GM21576 (cell line): ENCODE data around the gene ACYP2.
"Not testable (repeated sequence)": the region's sequence is repeated elsewhere in the genome, so short reads cannot be mapped to it uniquely, and the experiment has no call there.

Experiments used
- ATAC-seq: cut with Tn5 transposase; IDR thresholded peaks from one replicate; pipeline ENCODE4 v1.9.1; 2021; ENCODE audit warnings: mild to moderate bottlenecking, moderate library complexity; ENCODE audit not compliant: unreplicated experiment

Gene ACYP2

GRCh38 chr2:54308186-54308585, 192.8 kb downstream of the ACYP2 start:
- ATAC-seq = no peak

GRCh38 chr2:54308782-54309181, 193.4 kb downstream of the ACYP2 start:
- ATAC-seq = no peak

GRCh38 chr2:54310311-54310710, 194.9 kb downstream of the ACYP2 start:
- no peak for ATAC-seq

GRCh38 chr2:54310961-54311360, 195.5 kb downstream of the ACYP2 start:
- no peak for ATAC-seq

- no peak for ATAC-seq
Measured at GRCh38 chr2:54313147-54313546, 197.7 kb downstream of the ACYP2 start.

DNA sequence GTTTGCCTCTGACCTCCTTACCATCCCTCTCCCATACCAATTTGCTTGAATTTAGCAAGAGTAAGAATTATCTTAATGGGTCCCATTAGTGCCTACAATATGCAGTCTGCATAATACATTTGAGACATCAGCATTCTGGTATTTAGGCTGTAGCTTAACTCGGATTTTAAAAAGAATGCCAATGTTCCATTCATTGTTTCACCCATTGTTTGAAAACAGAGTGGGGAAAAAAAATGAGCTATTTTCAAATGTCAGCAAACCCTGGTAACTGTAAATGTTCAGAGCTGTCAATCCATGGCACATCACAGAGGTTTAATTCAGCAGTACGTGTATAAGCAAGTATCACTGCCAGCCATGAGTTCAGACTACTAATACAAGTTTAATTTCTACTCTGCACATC, 202.6 kb downstream of the ACYP2 start:
- ATAC-seq = no peak

GRCh38 chr2:54318821-54319220, 203.4 kb downstream of the ACYP2 start:
- no peak for ATAC-seq

DNA sequence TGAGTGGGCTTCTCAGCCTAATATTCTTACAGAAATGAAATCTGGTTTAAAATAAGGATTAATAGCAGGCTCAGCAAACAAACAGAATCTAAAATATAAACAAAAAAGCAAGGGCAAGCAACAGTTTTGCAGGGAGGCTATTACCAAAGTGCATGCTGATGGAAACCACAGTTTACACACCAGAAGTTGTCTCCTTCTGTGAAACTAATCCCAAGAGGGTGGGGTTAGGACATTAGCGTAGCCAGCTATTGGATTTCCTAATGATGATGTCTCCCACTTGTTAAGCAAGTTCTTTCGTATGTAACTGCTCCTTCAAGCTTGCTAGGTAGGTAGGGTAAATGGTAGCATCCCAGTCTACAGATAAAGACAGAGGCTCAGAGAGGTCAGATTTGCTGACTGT, 205.6 kb downstream of the ACYP2 start:
- no peak for ATAC-seq

DNA sequence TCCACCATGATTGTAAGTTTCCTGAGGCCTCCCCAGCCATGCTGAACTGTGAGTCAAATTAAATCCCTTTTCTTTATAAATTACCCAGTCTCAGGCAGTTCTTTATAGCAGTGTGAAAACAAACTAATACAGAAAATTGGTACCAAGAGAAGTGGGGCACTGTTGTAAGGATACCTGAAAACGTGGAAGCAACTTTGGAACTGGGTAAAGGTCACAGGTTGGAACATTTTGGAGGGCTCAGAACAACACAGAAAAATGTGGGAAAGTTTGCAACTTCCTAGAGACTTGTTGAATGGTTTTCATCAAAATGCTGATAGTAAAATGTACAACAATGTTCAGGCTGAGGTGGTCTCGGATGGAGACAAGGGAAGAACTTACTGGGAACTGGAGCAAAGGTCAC, 209.1 kb downstream of the ACYP2 start:
- not testable (repeated sequence) for ATAC-seq

DNA sequence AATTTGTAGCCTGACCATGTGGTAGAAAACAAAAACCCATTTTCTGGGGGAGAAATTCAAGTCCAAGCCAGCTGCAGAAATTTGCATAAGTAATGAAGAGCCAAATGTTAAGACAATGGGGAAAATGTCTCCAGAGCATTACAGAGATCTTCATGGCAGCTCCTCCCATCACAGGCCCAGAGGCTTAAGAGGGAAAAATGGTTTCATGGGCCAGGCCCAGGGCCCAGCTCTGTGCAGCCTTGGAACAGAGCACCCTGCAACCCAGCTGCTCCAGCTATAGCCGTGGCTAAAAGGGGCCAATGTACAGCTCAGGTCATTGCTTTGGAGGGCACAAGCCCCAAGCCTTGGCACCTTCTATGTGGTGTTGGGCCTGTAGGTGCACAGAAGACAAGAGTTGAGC, 209.7 kb downstream of the ACYP2 start:
- no peak for ATAC-seq

DNA sequence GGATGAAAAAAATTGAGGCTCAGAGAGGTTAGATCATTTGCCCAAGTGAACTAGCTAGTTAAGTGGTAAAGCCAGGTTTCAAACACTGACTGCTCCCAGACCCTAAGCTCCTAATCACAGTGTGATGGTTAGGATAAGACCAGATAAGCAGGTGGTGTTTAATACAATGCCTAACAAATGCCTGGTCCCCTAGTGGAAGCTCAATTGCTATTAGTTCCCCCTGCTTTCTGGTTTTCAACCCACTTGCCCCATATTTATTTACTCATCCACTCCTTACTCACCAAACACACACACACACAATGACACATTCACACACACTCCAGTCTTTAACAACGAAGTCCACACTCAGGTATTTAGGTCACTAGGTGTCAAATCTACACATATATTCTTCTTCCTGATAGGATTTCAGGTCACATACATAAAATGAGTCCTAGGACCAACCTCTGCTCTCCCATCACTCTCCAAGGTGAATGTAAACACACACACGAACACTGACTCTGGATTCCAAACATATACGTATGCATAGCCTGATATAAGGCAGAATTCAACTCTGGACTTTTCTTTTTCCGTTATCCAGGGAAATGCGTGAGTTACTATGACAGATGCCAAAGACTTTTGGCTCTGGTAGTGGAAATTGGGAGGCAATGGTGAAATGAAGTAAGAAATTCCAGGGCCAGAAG, 214.2 kb downstream of the ACYP2 start:
- ATAC-seq = no peak

- ATAC-seq = peak; percentile 98
Measured at GRCh38 chr2:54330162-54330925, 214.9 kb downstream of the ACYP2 start.

DNA sequence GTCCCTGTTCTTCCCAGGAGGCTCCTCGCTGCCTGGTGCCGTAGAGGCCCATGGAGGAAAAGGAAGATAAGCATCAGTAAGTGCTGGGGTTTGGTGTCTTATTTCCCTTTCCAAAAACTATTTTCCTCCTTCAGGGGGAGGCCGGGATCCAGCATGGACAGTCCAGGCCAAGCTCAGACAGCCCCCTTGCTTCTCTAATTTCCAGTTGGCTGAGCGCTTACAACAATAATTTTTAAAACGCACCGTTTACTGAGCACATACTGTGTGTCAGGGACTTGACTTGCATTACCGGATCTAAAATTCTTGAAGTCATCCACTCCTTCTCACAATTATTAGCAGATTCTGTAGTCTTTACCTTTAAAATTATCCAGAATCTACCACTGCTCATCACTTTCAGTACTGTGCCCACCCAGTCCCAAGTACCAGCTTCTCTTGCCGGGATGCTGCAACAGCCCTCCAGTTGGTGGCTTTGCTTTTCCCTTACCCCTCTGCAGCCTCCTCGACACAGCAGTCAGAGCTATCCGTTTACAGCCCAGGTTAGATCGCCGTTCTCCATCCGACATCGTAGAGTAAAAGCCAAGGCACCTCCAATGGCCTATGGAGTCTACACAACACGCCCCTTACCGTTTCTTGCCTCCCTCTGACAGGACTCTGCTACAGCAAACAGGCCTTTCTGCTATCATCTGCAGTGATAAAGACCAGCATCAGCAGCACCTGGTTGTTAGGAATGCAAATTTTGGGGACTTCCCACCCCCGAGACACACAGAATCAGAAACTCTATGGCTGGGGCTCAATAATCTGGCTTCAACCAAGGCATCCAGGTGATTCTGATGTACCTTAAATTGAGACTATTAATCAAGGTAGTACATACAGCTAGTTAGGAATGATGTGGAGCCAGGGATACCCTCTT, 215.8 kb downstream of the ACYP2 start:
- peak; percentile 14 for ATAC-seq

- ATAC-seq = no peak
Measured at GRCh38 chr2:54332386-54332785, 217.0 kb downstream of the ACYP2 start.

GRCh38 chr2:54336136-54336976, 220.9 kb downstream of the ACYP2 start:
- no peak for ATAC-seq

DNA sequence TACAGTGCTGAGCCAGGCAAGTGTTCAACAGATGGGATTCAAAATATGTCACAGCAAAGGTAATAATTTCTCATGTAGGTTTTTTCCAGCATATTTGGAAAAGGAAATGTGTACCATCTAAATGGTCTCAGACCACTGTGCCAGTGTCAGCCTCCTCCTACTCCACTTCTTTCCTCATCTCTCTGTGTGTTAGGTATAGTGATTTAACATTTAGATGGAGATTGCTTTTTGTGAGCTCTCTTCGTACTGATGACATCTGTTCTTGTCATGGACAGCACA, 221.5 kb downstream of the ACYP2 start:
- no peak for ATAC-seq

GRCh38 chr2:54341656-54342055, 226.2 kb downstream of the ACYP2 start:
- ATAC-seq = no peak

DNA sequence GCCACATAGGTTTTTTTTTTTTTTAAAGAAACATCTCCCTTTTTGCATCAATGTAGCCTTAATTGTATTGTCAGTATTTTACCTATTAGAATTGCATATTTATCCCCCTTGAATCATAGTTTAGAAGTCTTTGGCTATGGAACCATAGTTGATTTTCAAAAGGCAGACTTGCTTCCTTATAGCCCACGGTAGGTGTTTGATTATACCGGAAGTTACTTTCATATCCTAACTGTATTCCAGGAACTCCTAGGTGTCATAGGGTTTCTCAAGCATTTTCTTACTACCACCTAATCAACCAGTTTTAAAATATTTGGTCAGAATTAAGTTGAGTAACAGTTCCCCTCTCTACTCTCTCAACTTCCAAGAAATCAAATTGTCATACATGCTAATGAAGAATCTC, 227.2 kb downstream of the ACYP2 start:
- no peak for ATAC-seq

- ATAC-seq = no peak
Measured at GRCh38 chr2:54347622-54348021, 232.2 kb downstream of the ACYP2 start.

DNA sequence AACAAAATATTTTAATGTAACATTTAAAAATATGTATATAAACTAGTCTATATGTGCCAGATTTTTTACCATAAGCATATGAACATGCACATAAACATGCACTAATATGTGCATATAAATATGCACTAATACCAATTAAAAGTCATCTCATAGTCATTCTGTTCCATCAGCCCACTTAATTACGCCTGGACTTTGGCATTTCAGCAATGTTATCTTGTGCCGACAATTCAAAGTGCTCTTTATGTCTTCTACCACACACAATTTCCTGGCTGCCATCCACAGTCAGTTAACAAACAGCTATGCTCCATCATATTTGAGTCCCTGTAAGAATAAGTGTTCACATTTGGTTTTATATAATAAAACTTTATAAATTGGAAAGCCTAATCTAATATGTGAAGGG, 233.2 kb downstream of the ACYP2 start:
- no peak for ATAC-seq

- no peak for ATAC-seq
Measured at GRCh38 chr2:54350426-54350825, 235.0 kb downstream of the ACYP2 start.
